Measurements from ENCODE around the gene LRTM2. TPM values are rescaled to one million over a fixed set of nuclear protein-coding genes. Genes with fewer than 3 reads are reported as not detected.

Gene LRTM2
- total RNA-seq, 2 donors from 2014 or later, result not detected

DNA sequence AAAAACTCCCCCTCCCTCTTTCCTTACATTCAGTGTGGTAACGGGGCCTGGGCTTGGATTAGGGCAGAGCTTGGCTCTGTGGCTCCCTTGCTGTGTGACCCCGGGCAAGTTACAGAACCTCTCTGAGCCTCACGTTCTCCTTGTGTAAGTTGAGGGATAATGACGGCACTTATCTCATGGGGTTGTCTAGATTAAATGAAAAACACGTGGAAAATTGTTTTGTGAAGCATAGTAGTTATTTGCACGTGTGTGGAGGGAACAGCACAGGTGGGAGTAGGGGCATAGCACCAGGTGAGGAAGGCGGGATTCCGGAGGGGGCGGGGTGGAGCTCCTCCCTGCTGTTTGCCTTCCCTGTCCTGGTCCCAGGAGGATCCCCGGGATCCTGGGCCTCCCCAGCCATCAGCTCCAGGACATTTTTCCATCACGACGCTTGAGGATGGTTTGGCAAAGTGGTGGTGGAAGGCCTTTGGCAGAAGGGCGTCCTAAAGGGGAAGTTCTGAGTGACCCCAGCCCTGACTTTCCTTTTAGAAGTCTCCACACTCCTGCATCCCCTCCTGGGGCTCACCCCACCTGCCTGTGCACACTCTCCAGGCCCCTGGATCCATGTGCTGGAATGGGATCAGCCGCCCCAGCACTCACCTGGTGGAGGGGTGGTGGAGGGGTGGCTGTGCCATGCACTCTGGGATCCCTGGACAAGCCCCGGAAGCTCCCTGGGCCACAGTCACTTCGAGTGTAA lies 22.7 kb downstream of the LRTM2 start:
- no peak for ATAC-seq
- Mint-ChIP-seq H3K4me1 (ENCODE audit: low read depth in 2 of 2) (peaks cover 0 to 2% of the 10 kb centered on the region in 2 donors), H3K27me3 (peaks cover 0 to 5% of the 10 kb centered on the region in 2 donors), H3K9me3 (no peaks in the 10 kb centered on the region), H3K36me3 (no peaks in the 10 kb centered on the region), H3K4me3 (no peak overlapping the region), H3K27ac (no peak overlapping the region)
- no peak for DNase-seq (ENCODE audit: low spot score)

GRCh38 chr12:1843641-1844005 lies 23.3 kb downstream of the LRTM2 start:
- ATAC-seq, result no peak
- Mint-ChIP-seq H3K27ac (no peak overlapping the region), H3K4me3 (no peak overlapping the region), H3K36me3 (no peaks in the 10 kb centered on the region), H3K9me3 (no peaks in the 10 kb centered on the region), H3K27me3 (peaks cover 0 to 5% of the 10 kb centered on the region in 2 donors), H3K4me1 (ENCODE audit: low read depth in 2 of 2) (peaks cover 0 to 2% of the 10 kb centered on the region in 2 donors)
- DNase-seq (ENCODE audit: low spot score), result no peak

GRCh38 chr12:1844223-1844622 lies 23.9 kb downstream of the LRTM2 start:
- Mint-ChIP-seq H3K36me3 (no peaks in the 10 kb centered on the region), H3K27me3 (peaks cover 0 to 5% of the 10 kb centered on the region in 2 donors), H3K27ac (no peak overlapping the region), H3K4me1 (ENCODE audit: low read depth in 2 of 2) (peaks cover 0 to 2% of the 10 kb centered on the region in 2 donors), H3K4me3 (no peak overlapping the region), H3K9me3 (no peaks in the 10 kb centered on the region)
- no peak for ATAC-seq
- no peak for DNase-seq (ENCODE audit: low spot score)

DNA sequence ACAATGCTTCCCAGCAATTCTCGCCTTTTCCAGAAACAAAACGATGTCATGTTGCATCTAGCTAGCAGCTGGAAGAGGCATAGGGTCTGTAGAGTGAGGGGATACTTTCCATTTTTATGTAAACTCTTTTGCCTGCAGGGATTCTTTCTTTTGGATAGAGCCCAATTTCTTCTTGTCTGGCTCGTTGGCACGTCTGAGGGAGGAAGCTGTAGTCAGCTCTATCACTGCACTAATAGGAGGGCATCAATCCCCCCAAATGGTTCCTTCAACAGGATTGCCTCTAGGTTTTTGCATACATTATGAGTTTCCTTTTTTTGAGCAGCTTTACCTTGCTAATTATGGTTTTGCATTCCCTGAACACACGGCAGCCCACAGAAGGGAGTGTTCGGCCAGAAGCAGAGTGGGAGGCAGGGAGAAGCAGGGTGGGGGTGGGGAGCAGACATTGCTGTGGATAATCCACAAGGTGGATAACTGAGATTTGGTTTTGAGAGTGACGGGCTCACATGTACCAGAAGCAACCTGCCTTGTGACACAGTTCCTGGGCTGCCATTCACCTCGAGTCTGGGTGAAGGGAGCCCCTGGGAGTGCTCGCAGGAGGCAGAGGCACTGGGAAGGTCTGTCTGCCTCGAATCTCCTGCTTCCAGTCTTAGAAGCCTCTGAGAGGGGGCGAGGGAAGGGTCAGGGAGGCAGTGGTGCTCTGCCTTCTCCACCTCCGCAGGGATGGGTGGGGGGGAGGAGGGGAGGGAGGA lies 24.5 kb downstream of the LRTM2 start:
- Mint-ChIP-seq H3K4me3 (no peak overlapping the region), H3K4me1 (ENCODE audit: low read depth in 2 of 2) (peaks cover 0 to 2% of the 10 kb centered on the region in 2 donors), H3K27me3 (peaks cover 0 to 5% of the 10 kb centered on the region in 2 donors), H3K9me3 (no peaks in the 10 kb centered on the region), H3K36me3 (no peaks in the 10 kb centered on the region), H3K27ac (no peak overlapping the region)
- DNase-seq (ENCODE audit: low spot score), result no peak
- no peak for ATAC-seq

DNA sequence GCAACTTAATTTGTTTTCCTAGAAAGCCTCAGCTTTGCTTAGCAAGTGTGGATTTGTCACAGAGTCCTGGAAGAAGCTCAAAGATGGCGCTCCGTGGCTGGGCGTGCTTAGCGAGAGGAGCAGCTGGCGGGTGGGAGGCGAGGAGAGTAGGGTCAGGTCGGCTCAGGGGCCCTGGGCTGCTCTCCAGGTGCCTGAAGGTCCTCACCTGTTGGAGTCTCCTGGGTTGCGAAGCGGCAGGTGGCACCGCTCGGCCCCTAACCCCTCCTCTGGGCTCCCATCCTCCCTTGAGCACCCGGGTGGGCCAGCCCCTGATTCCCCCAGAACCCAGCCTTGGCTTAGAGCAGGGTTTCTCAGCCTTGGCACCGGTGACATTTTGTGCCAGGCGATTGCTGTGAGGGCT lies 25.1 kb downstream of the LRTM2 start:
- DNase-seq (ENCODE audit: low spot score) (no peak), ATAC-seq (no peak)
- Mint-ChIP-seq H3K27me3 (peaks cover 0 to 5% of the 10 kb centered on the region in 2 donors), H3K27ac (no peak overlapping the region), H3K36me3 (no peaks in the 10 kb centered on the region), H3K4me3 (no peak overlapping the region), H3K9me3 (no peaks in the 10 kb centered on the region), H3K4me1 (ENCODE audit: low read depth in 2 of 2) (peaks cover 0 to 2% of the 10 kb centered on the region in 2 donors)

GRCh38 chr12:1845886-1846285 lies 25.5 kb downstream of the LRTM2 start:
- H3K4me3 Mint-ChIP-seq, result no peak overlapping the region
- no peak for DNase-seq (ENCODE audit: low spot score)
- peaks cover 0 to 5% of the 10 kb centered on the region in 2 donors for H3K27me3 Mint-ChIP-seq

GRCh38 chr12:1846421-1847405 lies 26.3 kb downstream of the LRTM2 start:
- Mint-ChIP-seq H3K4me1 (ENCODE audit: low read depth in 2 of 2) (peaks cover 0 to 2% of the 10 kb centered on the region in 2 donors), H3K9me3 (no peaks in the 10 kb centered on the region), H3K27me3 (peaks cover 5 to 7% of the 10 kb centered on the region in 2 donors), H3K4me3 (no peak overlapping the region), H3K36me3 (no peaks in the 10 kb centered on the region), H3K27ac (no peak overlapping the region)
- no peak for ATAC-seq
- DNase-seq (ENCODE audit: low spot score), result no peak

More at GRCh38 chr12:1845886-1846285, 25.5 kb downstream of the LRTM2 start:
- no peaks in the 10 kb centered on the region for H3K36me3 Mint-ChIP-seq
- no peaks in the 10 kb centered on the region for H3K9me3 Mint-ChIP-seq
- H3K4me1 Mint-ChIP-seq (ENCODE audit: low read depth in 2 of 2), result peaks cover 0 to 2% of the 10 kb centered on the region in 2 donors
- no peak overlapping the region for H3K27ac Mint-ChIP-seq
- no peak for ATAC-seq

- no peak for DNase-seq (ENCODE audit: low spot score)
- Mint-ChIP-seq H3K4me1 (ENCODE audit: low read depth in 2 of 2) (no peaks in the 10 kb centered on the region), H3K9me3 (no peaks in the 10 kb centered on the region), H3K27ac (no peak overlapping the region), H3K4me3 (no peak overlapping the region), H3K27me3 (peaks cover 5 to 8% of the 10 kb centered on the region in 2 donors), H3K36me3 (no peaks in the 10 kb centered on the region)
- ATAC-seq, result peak in 1 of 2 donors; percentile 31
Measured at GRCh38 chr12:1847411-1847810, 27.0 kb downstream of the LRTM2 start.

GRCh38 chr12:1848146-1848545 lies 27.8 kb downstream of the LRTM2 start:
- H3K27me3 Mint-ChIP-seq, result peaks cover 2 to 8% of the 10 kb centered on the region in 2 donors
- no peaks in the 10 kb centered on the region for H3K9me3 Mint-ChIP-seq
- DNase-seq (ENCODE audit: low spot score) (no peak), ATAC-seq (no peak)
- no peaks in the 10 kb centered on the region for H3K36me3 Mint-ChIP-seq
- H3K4me1 Mint-ChIP-seq (ENCODE audit: low read depth in 2 of 2), result no peaks in the 10 kb centered on the region
- H3K27ac Mint-ChIP-seq, result no peak overlapping the region
- H3K4me3 Mint-ChIP-seq, result no peak overlapping the region

DNA sequence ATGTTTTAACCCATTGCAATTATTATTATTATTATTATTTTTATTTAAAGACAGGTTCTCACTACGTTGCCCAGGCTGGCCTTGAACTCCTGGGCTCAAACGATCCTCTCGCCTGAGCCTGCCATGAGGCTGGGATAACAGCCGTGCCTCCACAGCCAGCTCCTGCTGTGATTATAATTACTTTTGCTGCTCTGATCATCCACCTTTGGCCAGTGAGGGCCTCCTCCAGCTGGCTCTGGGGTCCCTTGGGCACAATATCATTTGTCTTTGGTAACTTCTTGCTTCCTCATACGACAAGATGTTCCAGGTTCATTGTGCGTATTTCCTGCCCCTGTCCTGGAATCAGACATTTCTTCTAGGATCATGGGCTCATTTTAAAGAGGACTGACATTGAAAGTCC lies 28.4 kb downstream of the LRTM2 start:
- H3K27me3 Mint-ChIP-seq, result peaks cover 2 to 8% of the 10 kb centered on the region in 2 donors
- no peak for ATAC-seq

GRCh38 chr12:1851151-1851701 lies 30.9 kb downstream of the LRTM2 start:
- Mint-ChIP-seq H3K4me3 (no peak overlapping the region), H3K36me3 (no peaks in the 10 kb centered on the region), H3K27me3 (peaks cover 0 to 8% of the 10 kb centered on the region in 2 donors), H3K27ac (no peak overlapping the region), H3K4me1 (ENCODE audit: low read depth in 2 of 2) (no peaks in the 10 kb centered on the region), H3K9me3 (no peaks in the 10 kb centered on the region)
- ATAC-seq, result no peak
- no peak for DNase-seq (ENCODE audit: low spot score)

More for the DNA sequence above, 28.4 kb downstream of the LRTM2 start:
- DNase-seq (ENCODE audit: low spot score), result no peak
- H3K36me3 Mint-ChIP-seq, result no peaks in the 10 kb centered on the region
- no peak overlapping the region for H3K4me3 Mint-ChIP-seq
- no peaks in the 10 kb centered on the region for H3K4me1 Mint-ChIP-seq (ENCODE audit: low read depth in 2 of 2)
- H3K27ac Mint-ChIP-seq, result no peak overlapping the region
- H3K9me3 Mint-ChIP-seq, result no peaks in the 10 kb centered on the region

- Mint-ChIP-seq H3K27ac (no peak overlapping the region), H3K4me1 (ENCODE audit: low read depth in 2 of 2) (no peaks in the 10 kb centered on the region), H3K4me3 (no peak overlapping the region), H3K36me3 (no peaks in the 10 kb centered on the region), H3K27me3 (peaks cover 0 to 8% of the 10 kb centered on the region in 2 donors), H3K9me3 (no peaks in the 10 kb centered on the region)
- ATAC-seq, result no peak
- DNase-seq (ENCODE audit: low spot score), result no peak
Measured at GRCh38 chr12:1852076-1852475, 31.7 kb downstream of the LRTM2 start.

DNA sequence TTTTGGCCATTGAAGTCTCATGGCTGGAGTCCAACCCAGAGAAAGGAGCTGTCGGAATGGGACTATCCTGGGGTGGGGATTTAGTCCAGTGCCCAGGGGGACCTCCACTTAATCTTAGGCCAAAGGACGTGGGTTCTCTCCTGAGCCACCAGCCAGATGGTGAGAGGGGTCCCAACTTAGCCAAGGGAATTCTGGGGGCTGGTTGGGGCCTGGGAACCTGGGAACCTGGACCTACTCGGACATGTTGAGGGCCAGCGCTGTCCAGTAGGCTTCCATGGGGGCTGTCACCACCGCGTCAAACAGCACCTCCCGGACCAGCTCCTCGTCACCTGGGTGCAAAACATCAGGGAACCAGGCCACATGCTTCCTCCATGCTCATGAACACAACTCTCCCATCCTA lies 33.4 kb downstream of the LRTM2 start:
- H3K4me1 Mint-ChIP-seq (ENCODE audit: low read depth in 2 of 2), result no peaks in the 10 kb centered on the region
- peaks cover 0 to 8% of the 10 kb centered on the region in 2 donors for H3K27me3 Mint-ChIP-seq
- no peaks in the 10 kb centered on the region for H3K36me3 Mint-ChIP-seq
- no peak overlapping the region for H3K4me3 Mint-ChIP-seq
- no peaks in the 10 kb centered on the region for H3K9me3 Mint-ChIP-seq
- no peak overlapping the region for H3K27ac Mint-ChIP-seq
- ATAC-seq (no peak), DNase-seq (ENCODE audit: low spot score) (no peak)

Data from natural killer cell treated with Interleukin-12 subunit alpha and Interleukin-12 subunit beta and Interleukin-15 and Interleukin-18, amount 100 ng/mL, for 72 hours (primary cell).